Amygdala (tissue), 56 donors: ENCODE measurements around the gene SSR1.

ENCODE experiments used
- DNase-seq, 56 donors: peaks; one replicate each; lab custom pipeline; 2025; lab: John Stamatoyannopoulos, UW

SSR1 gene

GRCh38 chr6:7242835-7243178 lies 70.2 kb downstream of the SSR1 start:
- DNase-seq = no peak

- no peak for DNase-seq
Measured at GRCh38 chr6:7241709-7242645, 71.0 kb downstream of the SSR1 start.

DNA sequence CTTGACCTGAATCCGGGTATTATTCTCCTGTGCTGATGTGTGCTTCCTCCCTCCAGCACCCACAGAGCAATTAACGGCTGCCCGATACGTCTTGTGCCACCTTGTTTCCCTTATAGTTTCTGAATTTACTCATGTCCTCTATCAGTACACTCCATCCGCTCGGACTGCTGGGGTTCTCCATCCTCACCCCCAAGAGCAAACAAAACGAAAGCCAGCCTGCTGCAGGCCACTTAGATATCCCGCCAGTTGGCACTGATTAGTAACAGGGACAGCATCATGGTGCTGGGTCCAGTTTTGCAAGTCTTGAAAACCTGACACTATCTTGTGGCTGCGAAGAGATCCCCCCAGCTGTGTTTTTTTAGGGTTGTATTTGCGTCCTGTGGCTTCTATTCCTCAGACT lies 71.8 kb downstream of the SSR1 start:
- DNase-seq = no peak

DNA sequence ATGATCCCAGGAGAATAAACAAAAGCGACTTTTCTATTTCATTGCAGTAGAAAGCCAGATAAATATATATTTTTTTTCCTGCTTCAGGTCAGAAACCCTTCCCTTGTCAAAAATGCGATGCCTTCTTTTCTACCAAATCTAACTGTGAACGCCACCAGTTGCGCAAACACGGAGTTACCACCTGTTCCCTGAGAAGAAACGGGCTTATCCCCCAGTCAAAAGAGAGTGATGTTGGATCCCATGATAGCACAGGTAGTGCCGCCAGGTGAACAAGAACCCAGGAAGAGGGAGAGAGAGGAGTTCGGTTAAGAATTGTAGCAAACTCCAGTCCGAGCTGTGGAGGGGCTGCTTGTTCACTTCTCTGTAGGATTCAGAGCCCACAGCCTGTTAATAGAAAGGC lies 72.6 kb downstream of the SSR1 start:
- DNase-seq = no peak

DNA sequence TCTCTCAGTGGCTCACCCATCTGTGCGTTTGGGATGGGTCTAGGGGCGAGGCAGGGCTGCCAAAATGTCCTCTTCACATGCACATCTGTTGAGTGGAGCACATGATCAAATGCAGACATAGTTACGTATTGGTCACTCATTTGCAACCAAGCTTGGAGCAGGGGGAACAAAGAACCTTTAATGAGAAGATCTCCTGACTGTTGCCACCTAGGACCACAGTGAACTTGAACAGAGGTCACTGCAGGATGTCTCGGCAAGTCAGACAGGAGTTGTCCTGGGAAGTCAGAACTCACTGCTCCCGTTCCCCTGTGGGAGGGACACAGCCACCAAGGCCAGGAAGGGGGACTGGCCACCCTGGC lies 73.4 kb downstream of the SSR1 start:
- DNase-seq = no peak

- peak in 38 of 56 donors; percentile 7 to 71 (median 36) for DNase-seq
Measured at GRCh38 chr6:7238900-7239589, 74.0 kb downstream of the SSR1 start.

- no peak for DNase-seq
Measured at GRCh38 chr6:7238526-7238899, 74.5 kb downstream of the SSR1 start.

- no peak for DNase-seq
Measured at GRCh38 chr6:7237653-7238188, 75.3 kb downstream of the SSR1 start.

- no peak for DNase-seq
Measured at GRCh38 chr6:7236306-7237209, 76.4 kb downstream of the SSR1 start.

GRCh38 chr6:7235712-7236305 lies 77.2 kb downstream of the SSR1 start:
- DNase-seq = no peak

DNA sequence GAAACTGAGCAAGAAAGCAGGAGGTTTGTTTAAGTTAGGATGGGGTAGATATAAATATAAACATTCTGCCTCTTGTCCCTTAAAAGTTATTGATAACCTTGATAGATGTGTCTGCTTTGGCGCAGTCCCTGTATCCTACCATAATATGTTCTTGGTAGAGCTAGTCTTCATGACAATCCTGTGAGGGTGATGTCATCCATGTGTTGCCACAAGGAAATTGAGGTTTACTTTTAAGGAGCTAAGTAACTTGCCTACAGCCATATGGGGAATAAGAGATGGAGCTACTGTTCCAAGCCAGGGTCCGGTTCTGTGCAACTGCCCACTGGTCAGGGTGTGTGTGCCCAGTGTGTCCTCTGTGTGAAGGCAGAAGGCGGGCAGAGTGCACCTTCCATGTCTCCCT lies 78.5 kb downstream of the SSR1 start:
- no peak for DNase-seq

DNA sequence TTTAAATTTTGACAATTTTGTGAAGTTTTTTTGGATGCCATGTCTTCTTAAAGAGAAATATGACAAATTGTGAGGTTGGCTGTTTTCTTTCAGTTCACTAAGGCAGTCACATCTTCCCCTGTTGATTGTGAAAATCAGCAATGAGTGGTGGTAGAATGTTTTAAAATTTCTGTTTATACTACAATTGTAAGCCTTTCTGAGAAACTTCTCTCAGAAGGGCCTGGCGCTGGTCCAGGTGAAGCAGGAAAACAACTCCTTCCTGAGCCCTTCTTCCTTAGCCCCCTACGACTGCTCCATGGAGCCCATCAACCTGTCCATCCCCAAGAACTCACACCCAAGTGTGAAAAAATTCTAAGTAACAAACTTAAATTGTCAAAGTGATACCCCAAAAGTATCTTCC lies 80.6 kb downstream of the SSR1 start:
- no peak for DNase-seq

GRCh38 chr6:7230956-7231713 lies 81.9 kb downstream of the SSR1 start:
- no peak for DNase-seq

- DNase-seq = no peak
Measured at GRCh38 chr6:7230327-7230691, 82.7 kb downstream of the SSR1 start.

GRCh38 chr6:7229376-7230326 lies 83.3 kb downstream of the SSR1 start:
- DNase-seq = no peak

DNA sequence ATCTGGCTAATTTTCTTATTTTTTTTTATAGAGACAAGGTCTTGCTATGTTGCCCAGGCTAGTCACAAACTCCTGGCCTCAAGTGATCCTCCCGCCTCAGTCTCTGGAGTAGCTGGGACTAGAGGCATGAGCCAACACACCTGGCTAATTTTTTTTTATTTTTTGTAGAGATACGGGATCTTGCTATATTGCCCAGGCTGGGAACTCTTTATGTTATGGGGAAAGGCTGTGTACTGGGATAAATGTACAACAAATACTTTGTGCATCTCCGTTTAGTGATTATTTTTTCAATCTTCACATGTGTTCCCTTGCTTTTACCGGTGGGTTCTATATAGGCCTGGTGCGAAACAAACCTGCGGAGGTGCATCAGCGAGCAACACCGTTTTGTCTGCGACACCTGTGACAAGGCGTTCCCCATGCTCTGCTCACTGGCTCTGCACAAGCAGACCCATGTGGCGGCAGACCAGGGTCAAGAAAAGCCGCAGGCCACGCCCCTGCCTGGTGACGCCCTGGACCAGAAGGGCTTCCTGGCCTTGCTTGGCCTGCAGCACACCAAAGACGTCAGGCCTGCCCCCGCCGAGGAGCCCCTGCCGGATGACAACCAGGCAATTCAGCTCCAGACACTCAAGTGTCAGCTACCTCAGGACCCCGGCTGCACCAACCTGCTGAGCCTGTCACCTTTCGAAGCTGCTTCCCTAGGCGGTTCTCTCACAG lies 84.2 kb downstream of the SSR1 start:
- no peak for DNase-seq

DNA sequence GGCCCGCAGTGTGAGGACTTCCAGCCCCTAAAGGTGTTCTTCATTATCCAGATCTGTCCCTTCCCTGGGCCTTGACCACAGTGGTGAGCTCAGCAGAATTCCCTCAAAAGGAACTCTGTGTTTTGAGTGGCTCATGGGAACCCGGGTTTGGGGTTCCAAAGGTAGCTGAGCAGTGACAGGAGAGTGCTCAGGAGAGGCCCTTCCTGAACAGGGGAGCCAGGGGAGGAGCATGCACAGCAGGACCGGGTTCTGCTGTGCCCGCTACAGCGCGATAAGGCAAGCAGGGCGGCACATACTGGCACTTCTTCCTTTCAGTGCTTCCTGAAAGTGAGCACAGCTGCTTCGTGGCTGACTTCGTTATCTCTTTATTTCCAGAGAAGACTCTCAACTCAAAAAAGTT lies 88.3 kb downstream of the SSR1 start:
- DNase-seq = no peak

GRCh38 chr6:7222197-7222596 lies 90.8 kb downstream of the SSR1 start:
- no peak for DNase-seq
